SH-SY5Y (cell line): Measurements from ENCODE around the gene ROR2.

Source experiments
- GATA2 ChIP-seq: IDR thresholded peaks from 2 replicates; pipeline ENCODE4 v1.6.1; 2011; ENCODE audit warnings: mild to moderate bottlenecking, low read depth, low read length
- GATA3 ChIP-seq: IDR thresholded peaks from 2 replicates; pipeline ENCODE4 v1.6.1; 2011; ENCODE audit warnings: low read depth, mild to moderate bottlenecking, low read length, moderate library complexity

DNA sequence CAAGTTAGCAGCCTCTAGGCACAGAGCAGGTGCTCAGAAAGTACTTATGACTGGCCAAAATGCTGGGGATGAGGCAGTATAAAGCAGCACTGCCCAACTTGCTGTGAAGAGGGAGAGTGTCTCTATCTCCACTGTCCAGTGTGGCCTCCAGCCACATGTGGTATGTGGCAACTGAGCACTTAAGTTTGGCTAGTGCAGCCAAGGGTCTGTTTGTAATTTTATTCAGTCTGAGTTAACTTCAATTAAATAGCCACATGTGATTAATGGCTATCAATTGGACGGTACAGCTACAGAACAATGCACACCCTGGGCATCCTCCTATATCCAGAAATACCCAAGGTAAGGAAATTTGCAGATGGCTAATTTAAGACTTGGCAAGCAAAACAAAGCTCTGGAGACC lies 26.9 kb downstream of the ROR2 start:
- TF ChIP-seq GATA2 (no peak), GATA3 (no peak)
